GM10266 (cell line): ENCODE results near the gene GLT1D1.

ENCODE experiments used
- DNase-seq: peaks from one replicate; pipeline ENCODE4 v3.0.0; 2012; ENCODE audit errors: extremely low spot score
- TF ChIP-seq, protein P1 (sequence below): IDR thresholded peaks from 2 replicates; pipeline ENCODE4 v1.5.1; 2012; ENCODE audit warnings: mild to moderate bottlenecking, low read depth; ENCODE audit not compliant: control insufficient read depth, insufficient read depth; ENCODE audit errors: missing control alignments

Gene GLT1D1

DNA sequence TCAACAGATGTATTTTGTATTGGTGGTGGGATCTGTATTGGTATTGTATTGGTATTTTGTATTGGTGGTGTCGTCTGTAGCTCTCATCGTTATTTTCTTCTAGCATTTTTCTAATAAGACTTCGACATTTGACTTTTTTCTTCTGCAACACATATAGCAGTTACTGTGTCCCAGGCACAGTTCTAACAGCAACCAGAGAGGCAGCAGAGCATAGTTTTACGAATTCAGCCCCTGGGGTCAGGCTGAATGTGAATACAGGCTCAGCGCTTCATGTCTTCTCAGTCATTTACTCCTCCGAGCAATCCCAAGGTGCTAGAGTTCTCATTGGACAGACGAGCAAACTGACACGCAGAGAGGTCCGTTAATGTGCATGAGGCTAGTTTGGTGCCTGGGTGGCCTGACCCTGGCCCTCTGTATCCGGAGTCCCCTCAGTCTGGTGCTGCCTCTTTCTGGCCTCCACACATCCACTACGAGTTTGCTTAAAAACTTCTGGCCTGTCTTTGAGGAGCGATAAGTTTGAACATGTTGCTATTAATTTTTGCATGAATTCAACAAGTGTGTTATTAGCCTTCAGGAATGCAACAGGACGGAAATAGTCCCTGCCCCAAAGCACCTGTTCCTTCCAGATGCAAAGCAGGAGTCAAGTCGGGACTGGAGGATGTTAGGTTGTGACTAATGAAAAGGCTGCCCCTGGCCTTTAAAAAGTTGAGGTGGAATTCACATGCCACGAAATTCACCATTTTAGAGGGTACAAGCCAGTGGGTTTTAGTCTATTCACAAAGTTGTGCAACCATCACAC, 87.0 kb downstream of the GLT1D1 start:
- TF ChIP-seq, protein P1, sequence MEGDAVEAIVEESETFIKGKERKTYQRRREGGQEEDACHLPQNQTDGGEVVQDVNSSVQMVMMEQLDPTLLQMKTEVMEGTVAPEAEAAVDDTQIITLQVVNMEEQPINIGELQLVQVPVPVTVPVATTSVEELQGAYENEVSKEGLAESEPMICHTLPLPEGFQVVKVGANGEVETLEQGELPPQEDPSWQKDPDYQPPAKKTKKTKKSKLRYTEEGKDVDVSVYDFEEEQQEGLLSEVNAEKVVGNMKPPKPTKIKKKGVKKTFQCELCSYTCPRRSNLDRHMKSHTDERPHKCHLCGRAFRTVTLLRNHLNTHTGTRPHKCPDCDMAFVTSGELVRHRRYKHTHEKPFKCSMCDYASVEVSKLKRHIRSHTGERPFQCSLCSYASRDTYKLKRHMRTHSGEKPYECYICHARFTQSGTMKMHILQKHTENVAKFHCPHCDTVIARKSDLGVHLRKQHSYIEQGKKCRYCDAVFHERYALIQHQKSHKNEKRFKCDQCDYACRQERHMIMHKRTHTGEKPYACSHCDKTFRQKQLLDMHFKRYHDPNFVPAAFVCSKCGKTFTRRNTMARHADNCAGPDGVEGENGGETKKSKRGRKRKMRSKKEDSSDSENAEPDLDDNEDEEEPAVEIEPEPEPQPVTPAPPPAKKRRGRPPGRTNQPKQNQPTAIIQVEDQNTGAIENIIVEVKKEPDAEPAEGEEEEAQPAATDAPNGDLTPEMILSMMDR, result no peak
- DNase-seq, result no peak

DNA sequence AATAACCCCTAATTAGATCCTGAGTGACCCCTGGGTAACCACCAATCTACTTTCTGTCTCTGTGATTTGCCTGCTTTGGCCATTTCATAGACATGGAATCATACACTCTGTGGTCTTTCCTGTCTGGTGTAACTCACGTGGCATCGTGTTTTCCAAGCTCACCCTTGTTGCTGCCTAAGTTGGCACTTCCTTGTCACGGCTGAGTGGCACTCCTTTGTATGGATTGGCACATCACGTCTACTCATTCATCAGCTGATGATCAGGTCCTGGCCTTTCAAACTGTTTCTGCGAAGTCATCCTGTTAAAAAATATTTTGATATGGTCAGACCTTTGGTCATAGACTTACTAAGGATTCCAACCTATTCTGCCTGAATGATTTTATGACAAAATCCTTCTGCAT, 87.7 kb downstream of the GLT1D1 start:
- TF ChIP-seq, protein P1, result no peak
- DNase-seq, result no peak

DNA sequence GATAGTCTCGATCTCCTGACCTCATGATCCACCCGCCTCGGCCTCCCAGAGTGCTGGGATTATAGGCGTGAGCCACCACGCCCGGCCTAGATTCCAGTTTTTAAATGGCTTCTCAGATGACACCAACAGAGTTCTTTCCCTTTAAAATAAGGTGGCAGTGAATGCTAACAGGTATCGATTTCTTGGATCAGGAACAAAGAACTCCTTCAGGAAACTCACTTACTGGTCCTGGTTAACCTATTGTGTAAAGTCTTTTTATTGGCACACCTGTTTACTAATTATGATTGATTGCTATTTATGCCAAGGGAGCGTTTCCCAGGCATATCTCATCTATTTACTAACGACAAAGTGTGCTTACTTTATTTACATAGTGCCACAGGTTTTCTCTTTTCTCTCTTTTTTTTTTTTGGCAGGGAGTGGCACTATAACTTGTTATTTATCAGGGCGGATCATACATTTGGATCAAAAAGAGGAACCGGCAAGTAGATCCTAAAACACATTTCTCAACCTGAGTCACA, 89.7 kb downstream of the GLT1D1 start:
- DNase-seq, result no peak
- TF ChIP-seq, protein P1, result no peak

DNA sequence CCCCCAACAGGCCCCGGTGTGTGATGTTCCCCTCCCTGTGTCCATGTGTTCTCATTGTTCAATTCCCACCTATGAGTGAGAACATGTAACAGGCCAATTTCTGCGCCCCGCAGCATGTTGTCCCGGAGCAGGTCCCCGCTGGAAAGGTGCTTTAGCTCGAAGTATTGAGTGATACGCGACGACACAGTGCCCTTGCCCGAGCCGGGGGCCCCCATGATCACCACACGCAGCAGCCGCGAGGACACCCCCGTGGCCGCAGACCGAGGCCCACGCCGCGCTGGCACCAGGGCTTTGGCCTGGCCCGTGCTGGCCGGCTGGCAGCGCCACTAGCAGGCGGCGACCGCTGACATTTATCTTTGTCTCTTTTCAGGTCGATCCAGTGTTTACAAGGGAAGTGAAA, 91.7 kb downstream of the GLT1D1 start:
- TF ChIP-seq, protein P1, result no peak

DNA sequence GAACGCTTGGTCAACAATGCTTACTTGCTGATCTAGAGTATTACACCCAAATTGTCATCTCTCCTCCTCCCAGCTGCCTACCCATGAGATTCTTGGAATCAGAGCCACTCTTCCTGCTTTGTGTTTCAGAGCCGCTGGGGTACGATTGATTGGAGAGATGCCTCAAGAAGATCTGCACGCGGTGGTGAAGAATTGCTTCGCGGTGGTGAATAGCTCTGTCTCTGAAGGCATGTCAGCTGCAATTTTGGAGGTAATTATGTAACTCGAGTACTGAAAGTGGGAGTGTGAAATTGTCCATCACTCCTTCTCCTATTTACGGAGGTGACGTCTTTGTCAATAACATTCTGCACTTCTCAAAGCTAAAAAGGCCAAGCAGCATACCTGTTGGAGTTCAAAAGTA, 93.9 kb downstream of the GLT1D1 start:
- no peak for DNase-seq
- TF ChIP-seq, protein P1, result no peak

More for the DNA sequence above, 91.7 kb downstream of the GLT1D1 start:
- no peak for DNase-seq

DNA sequence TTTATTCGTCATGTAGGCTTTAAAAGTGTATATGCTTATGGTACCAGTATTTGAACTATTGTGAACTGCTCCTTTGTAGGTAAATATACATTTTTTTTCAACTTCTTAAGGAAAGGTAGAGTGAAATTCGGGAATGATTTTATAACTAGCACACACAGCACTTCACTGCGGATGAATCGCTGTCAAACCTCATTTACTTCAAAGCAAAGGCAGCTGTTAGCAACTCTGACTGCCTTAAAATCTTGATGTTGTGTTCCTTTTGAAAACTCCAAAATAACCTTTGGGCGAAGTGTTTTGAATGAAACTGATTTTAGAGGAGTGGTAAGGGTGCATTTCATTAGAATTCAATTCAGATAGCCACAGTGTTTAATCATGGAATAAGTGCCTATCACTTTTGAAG, 95.8 kb downstream of the GLT1D1 start:
- TF ChIP-seq, protein P1, result no peak
- no peak for DNase-seq

DNA sequence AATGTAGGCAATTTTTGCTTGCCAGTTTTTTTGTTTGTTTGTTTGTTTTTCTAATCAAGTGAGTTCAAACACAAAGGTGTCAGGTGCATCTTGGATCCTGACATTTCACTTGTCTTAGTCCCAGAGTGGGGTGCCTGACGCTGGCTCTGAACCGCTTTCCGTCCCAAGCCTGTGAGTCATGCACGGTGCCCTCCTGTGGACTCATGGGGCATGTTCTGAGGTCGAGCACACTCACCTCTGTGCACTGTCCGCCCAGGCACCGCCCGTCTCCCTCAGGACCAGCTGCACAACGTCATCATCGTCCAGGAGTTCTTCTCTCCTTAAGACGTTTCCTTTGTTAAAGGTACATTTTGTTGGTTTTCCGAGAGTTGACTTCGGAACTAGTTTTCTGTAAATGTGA, 98.2 kb downstream of the GLT1D1 start:
- TF ChIP-seq, protein P1, result no peak
- no peak for DNase-seq
